H1 (cell line): Measurements from ENCODE around the gene NID2. TPM values are rescaled to one million over a fixed set of nuclear protein-coding genes. Genes with fewer than 3 reads are reported as not detected.

ENCODE experiments used
- ATF2 ChIP-seq: IDR thresholded peaks from 2 replicates; pipeline ENCODE4 v1.6.1; 2012; ENCODE audit warnings: low read length, inconsistent platforms
- RXRA ChIP-seq: IDR thresholded peaks from 2 replicates; pipeline ENCODE4 v1.6.1; 2011; ENCODE audit warnings: low read depth, mild to moderate bottlenecking, low read length, moderate library complexity; ENCODE audit not compliant: insufficient read depth
- SIN3A ChIP-seq, 2 experiments: IDR thresholded peaks in 1 of 2; conservative IDR thresholded peaks in 1 of 2; 2 replicates each; pipeline ENCODE4 v1.6.1; 2011 to 2012; ENCODE audit warnings: low read length in 2 of 2, improper control_type of control experiment in 1 of 2, low read depth in 1 of 2, mild to moderate bottlenecking in 1 of 2
- polyA plus RNA-seq, 7 experiments: library from polyadenylated mRNA; depleted of rRNA in 3 of 7; stranded (reverse) in 5 of 7; unstranded in 2 of 7; fragments of >200 nt in 5 of 7; fragments of 200-250 nt in 2 of 7; gene quantifications; 1 replicate in 5 of 7; 2 replicates in 1 of 7; 4 replicates in 1 of 7; pipeline versions ENCODE4 v1.2.1 to v1.2.3, GENCODE V29; 2011 to 2013; ENCODE audit warnings: missing spikeins in 2 of 7, mixed read lengths in 2 of 7
- total RNA-seq: library from RNA; stranded (reverse); fragmentation: NEBNext Ultra II Directional; extraction: Animal tissue kit (Norgen Biotek cat#: 25700); gene quantifications from 2 replicates; pipeline ENCODE4 v1.2.1, GENCODE V29; 2021

NID2 gene
- total and polyA plus RNA-seq, 2 of the 8 experiments (the other 6 are each of a cell fraction or from before 2014, with no cell fraction given) = 6.1 to 12.6 TPM

DNA sequence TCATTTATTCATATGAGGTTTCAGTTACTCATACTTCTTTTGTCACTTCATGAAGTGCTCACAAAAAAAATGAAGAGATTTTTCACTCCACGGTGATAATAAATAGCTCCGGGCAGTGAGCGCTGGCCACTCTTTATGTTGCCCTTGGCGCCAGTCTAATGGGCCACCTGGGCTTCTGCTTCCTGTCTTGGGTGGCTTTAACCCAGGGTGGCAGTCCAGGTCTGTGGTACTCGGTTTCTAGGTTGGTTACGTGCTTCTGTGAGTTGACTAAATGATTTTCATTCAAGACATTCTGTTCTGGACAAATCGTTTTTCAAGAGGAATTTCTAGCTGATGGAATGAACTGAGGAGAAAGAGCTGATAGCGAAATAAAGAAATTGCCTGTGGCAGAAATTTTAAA is 34.6 kb upstream of the NID2 start (continued):
- no peak for TF ChIP-seq RXRA
- TF ChIP-seq SIN3A (conservative IDR thresholded peaks at IDR 0.05 in 1 of 2, IDR thresholded peaks at IDR 0.05 in 1 of 2; ENCODE audit: low read depth in 1 of 2, low read length in 2 of 2) = no peak
- TF ChIP-seq ATF2 = no peak
